Activated CD4-positive, alpha-beta memory T cell treated with anti-CD3 and anti-CD28 coated beads, Interleukin-2, amount 10 ng/mL, durations not matched to agents 7 days and 5 days (primary cell): ENCODE measurements around the gene REG3A. TPM values are rescaled to one million over a fixed set of nuclear protein-coding genes. Genes with fewer than 3 reads are reported as not detected.

Experiments
- CTCF ChIA-PET: fragments of 350-600 bp; sonication (Branson Sonifier 250); formaldehyde crosslinking; loops from one replicate; lab custom pipeline; 2021; ENCODE audit warnings: antibody characterized with exemption, inconsistent platforms; lab: Charles Lee
- POLR2A ChIA-PET: fragments of 350-600 bp; sonication (Branson Sonifier 250); formaldehyde crosslinking; loops from one replicate; lab custom pipeline; 2021; ENCODE audit warnings: antibody characterized with exemption; lab: Charles Lee
- DNase-seq: peaks from one replicate; pipeline ENCODE4 v3.0.0-alpha.2; 2020
- H3K27ac Mint-ChIP-seq: one replicate; pipeline ENCODE4 v1.8.0; 2021; ENCODE audit warnings: mild to moderate bottlenecking, mixed read lengths
- H3K27me3 Mint-ChIP-seq: one replicate; pipeline ENCODE4 v1.8.0; 2021; ENCODE audit warnings: mixed read lengths
- H3K36me3 Mint-ChIP-seq: one replicate; pipeline ENCODE4 v1.8.0; 2021; ENCODE audit warnings: low read depth, mixed read lengths
- H3K4me1 Mint-ChIP-seq: one replicate; pipeline ENCODE4 v1.8.0; 2021; ENCODE audit warnings: mixed read lengths
- H3K4me3 Mint-ChIP-seq: one replicate; pipeline ENCODE4 v1.8.0; 2021; ENCODE audit warnings: mild to moderate bottlenecking, mixed read lengths
- H3K9me3 Mint-ChIP-seq: one replicate; pipeline ENCODE4 v1.8.0; 2021; ENCODE audit warnings: mixed read lengths
- total RNA-seq, 2 experiments: library from RNA; stranded (reverse); gene quantifications; one replicate each; pipeline ENCODE4 v1.2.3, GENCODE V29; 2021

REG3A gene
- total RNA-seq: not detected

DNA sequence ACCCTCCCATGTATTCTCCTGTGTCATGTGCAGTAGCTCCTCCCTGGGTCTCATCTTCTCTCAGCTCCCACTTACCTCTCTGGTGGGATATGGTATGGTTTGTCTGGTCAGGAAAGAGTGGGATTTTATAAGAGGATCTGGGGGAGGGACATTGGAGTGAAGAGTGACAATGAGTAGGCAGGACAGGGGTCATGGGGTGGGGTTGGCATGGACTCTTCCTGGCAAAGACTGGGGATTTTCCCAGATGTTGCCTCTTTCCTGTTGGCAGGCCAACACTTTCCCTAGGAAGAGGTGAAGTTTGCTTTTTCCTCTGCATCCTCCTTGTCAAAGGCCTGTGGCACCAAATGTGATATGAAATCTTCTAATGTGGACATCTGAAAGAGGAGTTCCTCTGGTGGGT is at the start of gene REG3A:
Gene REG3A, minus strand, starts transcription at position 101 of the 400 bp plus-strand sequence. CDS start 348 bp downstream, outside the sequence.
- CTCF ChIA-PET: no interaction called here
- Mint-ChIP-seq H3K27me3 (no peaks in the 10 kb centered on the region), H3K36me3 (no peaks in the 10 kb centered on the region), H3K4me1 (no peaks in the 10 kb centered on the region), H3K4me3 (no peak within 1 kb of the TSS), H3K27ac (no peak within 1 kb of the TSS), H3K9me3 (peaks cover 16% of the 10 kb centered on the region)
- POLR2A ChIA-PET: no interaction called here
- DNase-seq: no peak

DNA sequence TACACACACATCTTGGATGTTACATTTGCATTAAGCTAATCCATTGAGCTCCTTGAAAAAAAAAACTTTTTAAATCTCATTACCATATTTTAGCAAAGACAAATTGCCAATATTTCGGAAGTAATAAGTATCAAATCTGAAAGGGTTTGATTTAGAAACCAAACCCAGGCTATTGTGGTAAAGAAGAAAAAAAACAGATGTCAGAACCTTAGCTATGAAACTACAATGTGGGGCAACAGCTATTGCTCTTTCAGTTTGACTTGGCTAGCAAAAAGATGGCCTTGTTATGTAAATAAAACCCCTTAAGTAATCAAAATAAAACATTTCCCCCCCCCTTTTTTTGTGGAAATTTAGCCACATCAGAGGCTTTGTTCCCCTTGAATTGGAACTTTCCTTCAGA is 41.2 kb upstream of the REG3A start:
- no peaks in the 10 kb centered on the region for H3K36me3 Mint-ChIP-seq
- CTCF ChIA-PET: interaction anchor here (1.0 kb wide), 1 partner anchor 20 kb away, joined by 3 read pairs; no protein-coding TSS in a partner anchor

DNA sequence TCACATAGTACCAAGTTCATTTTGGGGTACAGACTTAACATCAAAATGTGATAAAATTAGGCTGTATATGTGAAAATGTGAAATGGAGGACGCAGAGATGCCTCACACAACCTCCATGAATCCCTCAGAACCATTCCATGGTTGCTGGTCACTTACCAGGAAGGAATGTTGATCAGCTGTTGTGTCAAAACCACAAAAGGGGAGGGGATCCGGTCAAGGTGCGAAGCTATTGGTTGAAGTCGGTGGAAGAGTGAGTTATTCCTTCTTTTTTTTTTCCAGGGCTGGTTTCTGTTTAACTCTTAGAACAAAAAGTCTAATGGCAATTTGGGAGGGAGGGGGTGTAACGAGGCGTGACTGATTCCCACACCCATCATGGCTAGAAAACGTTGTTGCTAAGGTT is 32.3 kb upstream of the REG3A start:
- no peak overlapping the region for H3K27ac Mint-ChIP-seq
- H3K4me3 Mint-ChIP-seq: no peak overlapping the region
- DNase-seq: no peak
- ChIA-PET POLR2A (no interaction called here), CTCF (no interaction called here)
- H3K9me3 Mint-ChIP-seq: no peaks in the 10 kb centered on the region
- no peaks in the 10 kb centered on the region for H3K27me3 Mint-ChIP-seq
- H3K36me3 Mint-ChIP-seq: no peaks in the 10 kb centered on the region
- no peaks in the 10 kb centered on the region for H3K4me1 Mint-ChIP-seq

More for the DNA sequence above, 41.2 kb upstream of the REG3A start:
- POLR2A ChIA-PET: no interaction called here
- no peak overlapping the region for H3K4me3 Mint-ChIP-seq
- no peaks in the 10 kb centered on the region for H3K27me3 Mint-ChIP-seq
- H3K27ac Mint-ChIP-seq: no peak overlapping the region
- DNase-seq: no peak
- H3K9me3 Mint-ChIP-seq: no peaks in the 10 kb centered on the region
- no peaks in the 10 kb centered on the region for H3K4me1 Mint-ChIP-seq

DNA sequence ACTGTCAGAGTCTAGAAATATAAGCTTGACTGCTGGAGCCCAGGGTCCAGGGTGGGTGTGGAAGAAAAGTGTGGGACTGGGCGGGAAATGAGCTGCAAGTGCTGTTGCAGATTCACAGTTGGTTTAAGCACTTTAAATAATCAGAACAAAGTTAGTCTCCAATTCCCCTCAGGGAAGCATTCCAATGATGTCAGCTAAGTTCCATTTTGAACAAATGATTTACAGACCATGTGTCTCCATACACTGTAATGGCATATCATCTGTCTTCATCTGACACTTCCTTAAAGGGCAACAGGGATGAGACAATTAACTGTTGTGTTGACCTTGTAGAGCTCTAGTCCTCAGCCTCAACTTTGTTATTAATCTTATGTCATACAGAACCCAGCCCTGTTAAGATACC is 31.5 kb upstream of the REG3A start:
- POLR2A ChIA-PET: no interaction called here
- no peaks in the 10 kb centered on the region for H3K9me3 Mint-ChIP-seq
- CTCF ChIA-PET: no interaction called here
- no peaks in the 10 kb centered on the region for H3K27me3 Mint-ChIP-seq
- no peak overlapping the region for H3K27ac Mint-ChIP-seq
- no peaks in the 10 kb centered on the region for H3K36me3 Mint-ChIP-seq
- no peak for DNase-seq
- no peak overlapping the region for H3K4me3 Mint-ChIP-seq
- H3K4me1 Mint-ChIP-seq: no peaks in the 10 kb centered on the region

DNA sequence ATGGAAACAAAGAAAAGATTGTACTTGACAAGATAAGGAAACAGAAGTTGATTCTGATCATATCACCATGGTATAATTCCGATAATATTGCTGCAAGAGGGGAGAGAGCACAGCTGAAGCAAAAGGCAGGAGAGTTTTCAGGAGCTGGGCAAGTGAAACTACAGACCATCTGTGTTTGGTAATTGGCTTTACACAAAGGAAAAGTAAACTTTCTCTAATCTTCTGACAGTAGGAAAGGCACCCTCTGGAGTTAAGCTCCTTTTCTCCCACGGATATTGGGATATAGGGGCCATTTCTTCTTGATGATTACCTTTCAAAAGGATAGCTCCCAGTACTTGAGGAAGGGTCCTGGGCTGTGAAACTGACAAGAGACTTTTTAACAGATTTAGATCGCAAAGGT is 29.9 kb upstream of the REG3A start:
- Mint-ChIP-seq H3K9me3 (no peaks in the 10 kb centered on the region), H3K4me3 (no peak overlapping the region), H3K27me3 (no peaks in the 10 kb centered on the region), H3K27ac (no peak overlapping the region), H3K36me3 (no peaks in the 10 kb centered on the region), H3K4me1 (no peaks in the 10 kb centered on the region)
- POLR2A ChIA-PET: no interaction called here
- CTCF ChIA-PET: no interaction called here
- no peak for DNase-seq

DNA sequence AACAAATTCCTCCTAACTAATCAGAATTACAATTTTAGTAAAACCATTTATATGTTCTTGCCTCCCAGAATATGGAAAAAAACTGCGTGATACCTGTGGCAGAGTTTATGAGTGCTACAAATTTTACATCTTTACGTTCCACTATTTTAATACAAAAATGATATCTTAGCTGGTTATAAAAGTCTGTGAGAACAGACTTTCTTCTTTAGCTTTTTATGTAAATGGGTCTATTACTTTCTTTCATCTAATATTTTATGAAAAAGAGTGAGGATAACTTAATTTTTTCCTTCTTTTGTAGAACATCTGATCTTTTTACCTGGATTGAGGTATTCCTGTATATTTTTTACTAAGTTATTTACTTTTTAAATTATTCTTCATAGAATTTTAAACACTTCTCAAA is 22.1 kb upstream of the REG3A start:
- Mint-ChIP-seq H3K9me3 (peaks cover 6% of the 10 kb centered on the region), H3K27ac (no peak overlapping the region)

DNA sequence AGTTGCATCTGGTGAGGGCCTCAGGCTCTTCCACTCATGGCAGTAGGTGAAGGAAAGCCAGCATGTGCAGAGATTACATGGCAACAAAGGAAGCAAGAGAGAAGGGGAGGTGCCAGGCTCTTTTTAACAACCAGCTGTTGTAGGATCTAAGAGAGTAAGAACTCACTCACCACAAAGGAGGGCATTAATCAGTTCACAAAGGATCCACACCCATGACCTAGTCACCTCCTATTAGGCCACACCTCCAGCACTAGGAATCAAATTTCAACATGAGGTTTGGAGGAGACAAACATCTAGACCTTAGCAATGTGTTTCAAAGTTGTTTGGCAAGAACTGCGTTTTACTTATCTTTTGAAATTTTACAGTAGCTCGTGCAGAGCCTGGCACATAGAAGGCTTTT is 20.5 kb upstream of the REG3A start:
- Mint-ChIP-seq H3K4me1 (no peaks in the 10 kb centered on the region), H3K36me3 (no peaks in the 10 kb centered on the region), H3K27me3 (no peaks in the 10 kb centered on the region), H3K9me3 (peaks cover 6% of the 10 kb centered on the region), H3K27ac (no peak overlapping the region), H3K4me3 (no peak overlapping the region)
- ChIA-PET CTCF (no interaction called here), POLR2A (no interaction called here)
- no peak for DNase-seq

More for the DNA sequence above, 22.1 kb upstream of the REG3A start:
- no peaks in the 10 kb centered on the region for H3K27me3 Mint-ChIP-seq
- H3K36me3 Mint-ChIP-seq: no peaks in the 10 kb centered on the region
- H3K4me1 Mint-ChIP-seq: no peaks in the 10 kb centered on the region
- POLR2A ChIA-PET: no interaction called here
- no peak overlapping the region for H3K4me3 Mint-ChIP-seq
- CTCF ChIA-PET: no interaction called here
- no peak for DNase-seq

DNA sequence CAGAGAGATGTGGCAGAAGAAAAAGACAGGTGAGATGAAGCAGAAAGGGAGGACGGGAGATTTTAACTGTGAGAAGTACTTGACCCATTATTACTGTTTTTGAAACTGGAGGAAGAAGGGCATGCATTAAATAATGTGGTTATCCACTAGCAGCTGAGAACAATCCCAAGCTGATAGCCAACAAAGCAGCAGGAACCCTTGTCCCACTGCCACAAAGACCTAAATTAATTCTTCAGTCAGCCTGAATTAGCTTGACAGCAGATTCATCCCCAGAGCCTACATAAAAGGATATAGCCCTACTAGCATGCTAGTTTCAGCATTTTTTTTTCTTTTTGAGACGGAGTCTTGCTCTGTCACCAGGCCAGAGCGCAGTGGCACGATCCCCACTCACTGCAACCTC is 19.5 kb upstream of the REG3A start:
- Mint-ChIP-seq H3K4me1 (no peaks in the 10 kb centered on the region), H3K27ac (no peak overlapping the region), H3K4me3 (no peak overlapping the region), H3K36me3 (no peaks in the 10 kb centered on the region), H3K9me3 (peaks cover 6% of the 10 kb centered on the region), H3K27me3 (no peaks in the 10 kb centered on the region)
- no peak for DNase-seq
- CTCF ChIA-PET: no interaction called here
- POLR2A ChIA-PET: no interaction called here

DNA sequence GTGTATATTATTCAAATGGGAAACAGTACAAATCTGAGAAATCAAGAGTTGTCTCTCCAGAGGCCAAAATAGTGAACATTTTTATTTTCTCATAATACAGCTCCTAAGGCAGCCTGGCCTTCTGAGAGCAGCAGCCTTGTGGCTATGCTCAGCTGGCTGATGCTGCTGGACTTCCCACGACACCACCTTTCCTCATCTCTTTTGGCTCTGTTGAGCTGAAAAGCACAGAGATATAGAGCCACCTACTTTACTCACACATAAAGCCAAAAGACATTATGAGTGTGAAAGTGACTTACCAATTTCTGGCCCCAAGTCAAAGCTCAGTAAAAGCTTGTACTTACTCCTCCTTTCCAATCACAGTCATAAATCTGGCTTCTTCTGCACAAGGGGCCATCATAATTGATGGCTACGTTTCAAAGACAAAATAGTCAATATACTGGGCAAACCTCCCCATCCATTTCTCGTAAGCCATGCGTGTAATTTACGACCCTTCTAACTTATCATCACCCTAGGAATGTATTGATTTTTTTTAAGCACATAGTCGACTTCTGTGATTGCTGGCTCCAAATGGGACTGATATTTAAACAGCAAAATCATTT is 18.6 kb upstream of the REG3A start:
- ChIA-PET POLR2A (no interaction called here), CTCF (no interaction called here)
- DNase-seq: no peak
- Mint-ChIP-seq H3K9me3 (peaks cover 6% of the 10 kb centered on the region), H3K27me3 (no peaks in the 10 kb centered on the region), H3K4me1 (no peaks in the 10 kb centered on the region), H3K27ac (no peak overlapping the region), H3K36me3 (no peaks in the 10 kb centered on the region), H3K4me3 (no peak overlapping the region)

DNA sequence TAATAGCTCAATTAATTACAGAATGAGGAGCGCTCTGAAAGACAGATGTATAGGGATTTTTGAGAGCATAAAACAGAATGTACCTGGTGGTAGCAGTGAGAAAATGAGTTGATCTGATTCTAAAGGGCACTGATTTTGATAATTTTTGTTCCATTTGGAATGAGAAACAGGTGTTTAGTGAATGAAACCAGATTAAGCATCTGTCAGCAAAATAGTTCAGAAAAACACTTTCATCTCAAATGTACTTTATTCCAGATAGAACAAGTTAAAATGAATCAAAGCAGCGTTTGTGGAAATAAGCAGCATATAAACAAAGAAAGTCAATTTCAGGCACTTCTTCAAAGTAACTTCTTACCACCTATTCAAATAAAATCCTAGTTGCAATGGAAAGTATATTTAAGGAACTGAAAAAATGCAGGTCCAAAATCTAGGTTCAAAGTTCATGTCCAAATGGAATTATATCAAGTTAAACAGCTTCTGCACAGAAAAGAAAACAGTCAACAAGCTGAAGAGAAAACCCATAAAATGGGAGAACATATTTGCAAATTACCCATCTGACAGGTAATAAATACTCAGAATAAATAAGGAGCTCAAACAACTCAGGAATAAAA is 11.9 kb upstream of the REG3A start:
- Mint-ChIP-seq H3K36me3 (no peaks in the 10 kb centered on the region), H3K27ac (no peak overlapping the region), H3K4me1 (no peaks in the 10 kb centered on the region), H3K4me3 (no peak overlapping the region), H3K27me3 (no peaks in the 10 kb centered on the region), H3K9me3 (peaks cover 6% of the 10 kb centered on the region)
- POLR2A ChIA-PET: no interaction called here
- CTCF ChIA-PET: no interaction called here
- no peak for DNase-seq

DNA sequence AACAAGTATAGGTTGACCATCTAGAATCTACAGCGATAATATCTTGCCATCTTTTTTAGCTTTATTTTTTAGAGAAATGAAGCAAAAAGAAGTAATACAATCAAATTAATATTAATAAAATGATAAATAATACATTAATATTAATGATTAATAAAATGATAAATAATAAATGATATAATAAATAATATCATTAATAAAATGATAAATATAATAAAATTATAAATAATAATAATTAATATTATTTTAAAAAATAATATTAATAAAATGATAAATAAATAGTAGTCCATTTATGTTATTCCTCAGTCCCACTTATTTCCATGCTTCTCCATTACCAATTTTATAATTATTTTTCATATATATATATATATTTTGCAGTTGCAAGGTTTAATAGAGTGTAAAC is 3.2 kb upstream of the REG3A start:
- no peak overlapping the region for H3K4me3 Mint-ChIP-seq
- H3K27me3 Mint-ChIP-seq: no peaks in the 10 kb centered on the region
- peaks cover 12% of the 10 kb centered on the region for H3K9me3 Mint-ChIP-seq
- ChIA-PET CTCF (no interaction called here), POLR2A (no interaction called here)
- no peak for DNase-seq
- H3K4me1 Mint-ChIP-seq: no peaks in the 10 kb centered on the region
- H3K27ac Mint-ChIP-seq: no peak overlapping the region
- H3K36me3 Mint-ChIP-seq: no peaks in the 10 kb centered on the region

DNA sequence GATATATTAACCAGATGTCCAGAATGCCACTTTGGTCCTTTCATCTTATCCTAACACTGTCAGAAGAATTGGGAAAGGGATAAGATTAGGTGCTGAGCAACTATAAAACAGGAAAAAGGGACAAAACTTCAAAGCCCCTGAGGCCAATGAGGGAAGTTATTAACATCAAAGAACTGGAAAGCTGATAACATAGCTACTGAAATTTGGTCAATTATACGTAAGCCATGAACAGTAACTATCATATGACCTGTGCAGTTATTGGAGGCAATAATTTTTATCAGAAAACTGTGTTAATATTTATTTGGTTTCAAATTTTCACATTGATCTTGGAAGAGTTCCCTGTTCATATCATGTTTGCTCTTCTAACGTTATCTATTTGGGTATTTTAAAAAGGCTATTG is 2.6 kb upstream of the REG3A start:
- no peaks in the 10 kb centered on the region for H3K27me3 Mint-ChIP-seq
- no peaks in the 10 kb centered on the region for H3K4me1 Mint-ChIP-seq
- CTCF ChIA-PET: no interaction called here
- H3K4me3 Mint-ChIP-seq: no peak overlapping the region
- DNase-seq: no peak
- H3K27ac Mint-ChIP-seq: no peak overlapping the region
- H3K36me3 Mint-ChIP-seq: no peaks in the 10 kb centered on the region
- POLR2A ChIA-PET: no interaction called here
- H3K9me3 Mint-ChIP-seq: peaks cover 12% of the 10 kb centered on the region

DNA sequence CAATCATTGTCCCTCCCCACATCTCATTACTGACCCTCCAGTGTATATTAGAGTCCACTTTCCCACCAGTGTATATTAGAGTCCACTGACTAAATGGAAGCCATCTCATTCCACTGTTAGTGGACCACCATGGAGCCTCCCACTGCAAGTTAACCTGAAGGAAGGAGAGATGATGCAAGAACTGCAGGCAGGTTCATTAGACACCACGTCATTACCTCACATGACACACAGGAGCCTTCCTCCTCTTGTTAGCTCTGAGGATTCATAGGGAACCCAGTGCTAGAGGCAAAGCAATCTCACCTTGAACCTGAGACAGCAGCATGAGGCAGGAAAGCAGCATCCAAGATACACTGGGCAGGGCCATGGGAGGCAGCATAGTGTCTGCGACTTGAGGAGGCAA is 523 bp downstream of the REG3A start:
- ChIA-PET POLR2A (no interaction called here), CTCF (no interaction called here)
- no peak overlapping the region for H3K27ac Mint-ChIP-seq
- peaks cover 18% of the 10 kb centered on the region for H3K9me3 Mint-ChIP-seq
- H3K4me3 Mint-ChIP-seq: no peak overlapping the region
- no peaks in the 10 kb centered on the region for H3K4me1 Mint-ChIP-seq
- H3K27me3 Mint-ChIP-seq: no peaks in the 10 kb centered on the region
- DNase-seq: no peak
- no peaks in the 10 kb centered on the region for H3K36me3 Mint-ChIP-seq

DNA sequence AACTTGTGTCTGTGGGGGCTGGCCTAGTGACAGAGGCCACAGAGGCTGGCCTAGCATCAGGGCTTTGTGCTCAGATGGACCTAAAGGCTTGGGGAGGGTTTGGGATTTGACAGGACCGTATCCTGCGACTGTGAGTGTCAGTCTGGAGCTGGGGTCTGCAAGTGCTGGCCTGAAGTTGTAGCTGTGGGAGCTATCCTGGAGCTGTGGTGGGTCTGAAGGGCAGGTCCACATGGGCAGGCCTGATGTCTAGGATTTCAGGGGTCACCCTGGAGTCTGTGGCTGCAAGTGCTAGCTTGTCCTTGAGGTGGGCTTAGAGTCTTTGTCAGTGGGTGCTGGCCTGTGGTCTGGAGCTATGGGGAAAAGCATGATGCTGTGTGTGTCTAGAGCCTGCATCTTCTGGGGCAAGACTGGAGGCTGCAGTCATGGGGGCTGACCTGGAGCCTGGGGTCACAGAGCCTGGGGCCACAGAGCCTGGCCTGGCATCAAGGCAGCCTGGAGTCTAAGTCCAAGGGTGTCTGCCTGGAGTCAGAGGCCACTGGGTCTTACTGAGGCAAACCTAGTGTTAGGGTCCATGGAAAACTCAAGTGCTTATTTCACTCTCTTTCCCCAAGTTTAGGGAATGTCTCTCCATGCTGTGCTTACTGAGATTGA is 3.6 kb downstream of the REG3A start:
- CTCF ChIA-PET: no interaction called here
- Mint-ChIP-seq H3K27ac (no peak overlapping the region), H3K4me1 (no peaks in the 10 kb centered on the region)

More for the DNA sequence above, 3.6 kb downstream of the REG3A start:
- no peak for DNase-seq
- Mint-ChIP-seq H3K36me3 (no peaks in the 10 kb centered on the region), H3K9me3 (peaks cover 18% of the 10 kb centered on the region), H3K4me3 (no peak overlapping the region), H3K27me3 (no peaks in the 10 kb centered on the region)
- POLR2A ChIA-PET: no interaction called here
